Peyer's patch (tissue), 4 donors: Measurements from ENCODE around the gene ATP9B. TPM values are rescaled to one million over a fixed set of nuclear protein-coding genes. Genes with fewer than 3 reads are reported as not detected.

Experiments used
- DNase-seq, 3 donors: peaks; one replicate each; pipeline ENCODE4 v3.0.0-alpha.2; 2017 to 2019
- H3K27ac ChIP-seq, 4 donors: fragments of 200-600 bp; sonication (generic); one replicate each; pipeline ENCODE4 v1.5.1; 2016 to 2019
- H3K27me3 ChIP-seq, 2 donors: fragments of 200-600 bp; sonication (generic); one replicate each; pipeline ENCODE4 v1.5.1; 2019
- H3K36me3 ChIP-seq, 3 donors: fragments of 200-600 bp; sonication (generic); one replicate each; pipeline ENCODE4 v1.5.1; 2016 to 2019
- H3K4me1 ChIP-seq, 4 donors: fragments of 200-600 bp; sonication (generic); one replicate each; pipeline ENCODE4 v1.5.1; 2016 to 2019
- H3K4me3 ChIP-seq, 4 donors: fragments of 200-600 bp; sonication (generic); 1 replicate in 3 of 4; 2 replicates in 1 of 4; pipeline ENCODE4 v1.5.1; 2016 to 2019; ENCODE audit warnings: mild to moderate bottlenecking in 1 of 4
- H3K9me3 ChIP-seq, 4 donors: fragments of 200-600 bp; sonication (generic); one replicate each; pipeline ENCODE4 v1.5.1; 2016 to 2019; ENCODE audit warnings: mild to moderate bottlenecking in 1 of 4
- POLR2A ChIP-seq, 2 donors: fragments of 450-650 bp; IDR thresholded peaks; one replicate each; pipeline ENCODE4 v1.5.1; 2017; ENCODE audit warnings: antibody characterized with exemption in 2 of 2, mild to moderate bottlenecking in 2 of 2, moderate library complexity in 2 of 2
- total RNA-seq, 4 donors: library from RNA; depleted of rRNA; stranded (reverse); fragments of >200 nt; gene quantifications; one replicate each; pipeline ENCODE4 v1.1.0, GENCODE V29; 2016
- TF ChIP-seq, protein P1 (sequence below), 6 experiments: fragments of 450-650 bp in 4 of 6; fragments of 200-600 bp in 2 of 6; sonication (generic) in 1 of 6; IDR thresholded peaks; one replicate each; pipeline ENCODE4 v1.5.1; 2017 to 2019; ENCODE audit warnings: antibody characterized with exemption in 6 of 6, mild to moderate bottlenecking in 3 of 6, moderate library complexity in 1 of 6

Gene ATP9B
- total RNA-seq, 4 donors from 2014 or later: 37.5 to 107 (median 61.9) TPM

DNA sequence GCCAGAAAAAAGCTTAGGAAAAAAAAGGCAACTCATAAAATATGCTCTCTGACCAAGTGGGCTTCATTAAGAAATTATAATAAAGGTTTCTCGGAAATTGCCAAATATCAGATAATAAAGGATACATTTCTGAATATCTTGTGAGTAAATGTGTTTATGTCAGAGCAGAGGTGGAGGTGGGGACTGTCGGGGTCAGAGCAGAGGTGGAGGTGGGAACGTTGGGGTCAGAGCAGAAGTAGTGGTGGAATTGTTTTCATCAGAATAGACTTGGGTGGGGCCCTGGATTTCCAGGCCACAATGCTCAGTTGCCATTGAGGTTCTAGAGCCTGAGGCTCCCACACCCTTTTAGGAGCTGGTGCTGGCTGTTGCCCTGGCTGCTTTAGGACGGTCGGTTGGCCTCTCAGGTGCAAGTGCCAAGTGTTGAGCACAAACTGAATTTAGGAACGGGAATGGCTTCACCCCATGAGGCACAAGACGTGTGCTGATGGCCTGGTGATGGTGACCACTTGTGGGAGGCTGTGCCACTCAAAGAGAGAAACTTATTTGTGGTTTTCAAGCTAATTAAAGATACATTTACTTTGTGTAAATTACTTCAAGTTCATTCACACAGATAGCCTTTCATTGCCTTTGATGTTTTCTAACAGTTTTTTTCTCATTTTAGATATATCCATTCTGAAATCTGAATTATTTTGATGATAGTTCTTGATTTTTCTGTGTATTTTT, 131.5 kb downstream of the ATP9B start:
- peak; percentile 30 to 88 (median 56) for DNase-seq
- H3K4me1 ChIP-seq: no peaks in the 10 kb centered on the region
- H3K9me3 ChIP-seq: no peaks in the 10 kb centered on the region
- H3K27me3 ChIP-seq: no peaks in the 10 kb centered on the region
- no peak overlapping the region for H3K4me3 ChIP-seq
- H3K36me3 ChIP-seq: no peaks in the 10 kb centered on the region
- no peak for TF ChIP-seq POLR2A (IDR thresholded peaks at IDR 0.05)
- TF ChIP-seq, protein P1, sequence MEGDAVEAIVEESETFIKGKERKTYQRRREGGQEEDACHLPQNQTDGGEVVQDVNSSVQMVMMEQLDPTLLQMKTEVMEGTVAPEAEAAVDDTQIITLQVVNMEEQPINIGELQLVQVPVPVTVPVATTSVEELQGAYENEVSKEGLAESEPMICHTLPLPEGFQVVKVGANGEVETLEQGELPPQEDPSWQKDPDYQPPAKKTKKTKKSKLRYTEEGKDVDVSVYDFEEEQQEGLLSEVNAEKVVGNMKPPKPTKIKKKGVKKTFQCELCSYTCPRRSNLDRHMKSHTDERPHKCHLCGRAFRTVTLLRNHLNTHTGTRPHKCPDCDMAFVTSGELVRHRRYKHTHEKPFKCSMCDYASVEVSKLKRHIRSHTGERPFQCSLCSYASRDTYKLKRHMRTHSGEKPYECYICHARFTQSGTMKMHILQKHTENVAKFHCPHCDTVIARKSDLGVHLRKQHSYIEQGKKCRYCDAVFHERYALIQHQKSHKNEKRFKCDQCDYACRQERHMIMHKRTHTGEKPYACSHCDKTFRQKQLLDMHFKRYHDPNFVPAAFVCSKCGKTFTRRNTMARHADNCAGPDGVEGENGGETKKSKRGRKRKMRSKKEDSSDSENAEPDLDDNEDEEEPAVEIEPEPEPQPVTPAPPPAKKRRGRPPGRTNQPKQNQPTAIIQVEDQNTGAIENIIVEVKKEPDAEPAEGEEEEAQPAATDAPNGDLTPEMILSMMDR (IDR thresholded peaks at IDR 0.05): no peak
- no peak overlapping the region for H3K27ac ChIP-seq

- no peak for TF ChIP-seq POLR2A (IDR thresholded peaks at IDR 0.05)
- TF ChIP-seq, protein P1 (IDR thresholded peaks at IDR 0.05): no peak
- no peak for DNase-seq
- Histone ChIP-seq H3K36me3 (peaks cover 0 to 11% (median 0%) of the 10 kb centered on the region in 3 donors), H3K9me3 (no peaks in the 10 kb centered on the region), H3K27me3 (no peaks in the 10 kb centered on the region), H3K27ac (no peak overlapping the region), H3K4me3 (no peak overlapping the region), H3K4me1 (no peaks in the 10 kb centered on the region)
Observed at GRCh38 chr18:79203017-79203605, 133.9 kb downstream of the ATP9B start.

GRCh38 chr18:79204889-79205807, 136.0 kb downstream of the ATP9B start:
- H3K27ac ChIP-seq: no peak overlapping the region
- H3K4me1 ChIP-seq: no peaks in the 10 kb centered on the region
- no peak overlapping the region for H3K4me3 ChIP-seq
- no peak for DNase-seq
- TF ChIP-seq, protein P1 (IDR thresholded peaks at IDR 0.05): no peak
- H3K9me3 ChIP-seq: no peaks in the 10 kb centered on the region
- H3K36me3 ChIP-seq: peaks cover 0 to 18% (median 0%) of the 10 kb centered on the region in 3 donors
- H3K27me3 ChIP-seq: no peaks in the 10 kb centered on the region

DNA sequence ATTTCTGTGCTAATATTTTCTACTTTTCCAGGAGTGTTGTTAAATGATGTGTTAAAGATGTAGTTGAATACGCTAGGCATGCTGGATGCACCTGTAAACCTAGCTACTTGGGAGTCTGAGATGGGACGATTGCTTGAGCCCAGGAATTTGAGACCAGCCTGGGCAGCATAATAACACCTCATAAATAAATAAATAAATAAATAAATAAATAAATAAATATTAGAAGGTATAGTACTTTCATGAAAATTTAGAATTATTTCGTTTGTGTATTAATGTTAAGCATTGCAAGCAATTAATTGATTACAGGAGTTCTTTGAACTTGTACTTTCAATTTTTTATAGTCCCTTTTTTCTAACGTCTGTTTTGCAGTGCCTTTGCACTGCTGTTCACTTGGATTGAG, 137.2 kb downstream of the ATP9B start:
- no peaks in the 10 kb centered on the region for H3K27me3 ChIP-seq
- no peaks in the 10 kb centered on the region for H3K9me3 ChIP-seq
- no peak for DNase-seq
- H3K27ac ChIP-seq: no peak overlapping the region
- TF ChIP-seq, protein P1 (IDR thresholded peaks at IDR 0.05): no peak
- no peak for TF ChIP-seq POLR2A (IDR thresholded peaks at IDR 0.05)
- no peak overlapping the region for H3K4me3 ChIP-seq
- peaks cover 0 to 18% (median 0%) of the 10 kb centered on the region in 3 donors for H3K36me3 ChIP-seq
- H3K4me1 ChIP-seq: no peaks in the 10 kb centered on the region

DNA sequence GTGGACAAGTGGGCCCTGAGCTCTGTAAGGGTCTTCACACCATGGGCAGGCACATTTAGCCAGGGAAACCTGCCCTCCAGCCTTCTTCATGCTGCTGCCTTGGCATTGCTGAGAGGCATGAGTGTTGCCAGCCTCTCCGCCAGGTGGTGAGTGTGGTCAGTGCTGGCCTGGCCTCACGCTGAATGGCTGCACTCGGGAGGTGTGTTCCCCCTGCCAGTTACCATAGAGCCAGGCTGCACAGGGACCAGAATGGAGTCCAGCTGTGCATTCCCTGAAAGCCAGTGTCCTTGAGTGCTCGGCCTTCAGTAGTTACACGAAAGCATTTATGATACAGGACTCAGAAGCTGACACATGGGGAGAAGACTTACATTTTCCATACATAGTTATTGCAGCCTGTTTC, 139.7 kb downstream of the ATP9B start:
- H3K27ac ChIP-seq: no peak overlapping the region
- H3K36me3 ChIP-seq: peaks cover 0 to 18% (median 0%) of the 10 kb centered on the region in 3 donors
- H3K4me3 ChIP-seq: no peak overlapping the region
- H3K27me3 ChIP-seq: no peaks in the 10 kb centered on the region
- no peaks in the 10 kb centered on the region for H3K4me1 ChIP-seq
- no peak for DNase-seq
- TF ChIP-seq POLR2A (IDR thresholded peaks at IDR 0.05): no peak
- TF ChIP-seq, protein P1 (IDR thresholded peaks at IDR 0.05): no peak
- no peaks in the 10 kb centered on the region for H3K9me3 ChIP-seq
